ENCODE measurements around the gene EID3.
"Not testable (repeated sequence)": the region's sequence is repeated elsewhere in the genome, so short reads cannot be mapped to it uniquely, and the experiment has no call there.

The EID3 gene

DNA sequence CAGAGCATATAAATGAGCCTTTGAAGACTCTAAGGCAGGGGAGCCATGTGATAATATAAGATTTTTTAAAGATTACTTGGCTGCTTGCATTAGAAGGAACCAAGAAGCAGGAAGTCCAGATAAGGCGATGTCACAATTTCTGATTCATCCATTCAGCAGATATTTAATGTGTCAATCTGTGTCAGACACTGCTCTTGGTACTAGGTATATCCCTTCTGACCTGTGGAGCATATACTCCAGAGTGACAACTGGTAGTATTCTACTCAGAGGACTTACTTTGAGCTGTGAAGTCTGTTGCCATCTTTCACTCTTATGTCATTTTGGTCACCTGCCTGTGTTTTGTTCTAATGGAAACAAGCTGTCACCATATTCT lies 10.7 kb downstream of the EID3 start:
- no peak for DNase-seq

DNA sequence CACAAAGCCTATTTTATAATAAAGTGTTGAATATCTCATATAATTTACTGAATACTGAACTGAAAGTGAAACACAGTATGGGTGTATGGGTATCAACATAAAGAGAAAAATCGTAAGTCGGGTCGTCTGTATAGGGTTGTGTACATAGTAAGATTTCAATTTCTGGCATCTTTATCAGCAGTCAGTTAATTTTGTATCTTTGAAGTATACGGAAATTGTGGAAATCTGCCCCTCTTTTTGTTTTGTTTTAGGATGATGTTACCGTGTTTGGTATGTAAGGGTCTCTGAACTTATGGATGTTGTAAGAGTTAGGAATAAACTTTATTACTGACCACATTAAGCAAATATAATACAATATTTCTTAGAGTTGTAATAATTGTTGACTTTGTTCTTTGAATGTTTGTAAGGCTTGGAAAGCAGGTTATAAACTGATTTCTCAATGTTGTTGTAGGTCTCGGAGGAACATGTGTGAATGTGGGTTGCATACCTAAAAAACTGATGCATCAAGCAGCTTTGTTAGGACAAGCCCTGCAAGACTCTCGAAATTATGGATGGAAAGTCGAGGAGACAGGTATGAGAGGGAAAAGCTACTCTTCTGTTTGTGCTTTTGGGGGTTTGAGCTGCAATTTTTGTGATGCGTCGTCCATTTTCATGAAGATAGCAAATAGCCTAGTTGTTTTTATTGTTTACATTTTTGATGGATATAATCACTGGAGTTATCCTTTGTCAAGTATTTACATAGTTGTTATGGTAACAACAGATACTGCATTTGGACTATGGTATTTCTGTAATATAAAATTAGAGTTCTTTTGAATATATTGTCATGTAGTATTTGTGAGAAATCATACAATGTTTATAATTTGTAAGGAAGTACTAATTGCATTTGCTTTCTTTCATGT lies 12.0 kb downstream of the EID3 start:
- no peak for DNase-seq

DNA sequence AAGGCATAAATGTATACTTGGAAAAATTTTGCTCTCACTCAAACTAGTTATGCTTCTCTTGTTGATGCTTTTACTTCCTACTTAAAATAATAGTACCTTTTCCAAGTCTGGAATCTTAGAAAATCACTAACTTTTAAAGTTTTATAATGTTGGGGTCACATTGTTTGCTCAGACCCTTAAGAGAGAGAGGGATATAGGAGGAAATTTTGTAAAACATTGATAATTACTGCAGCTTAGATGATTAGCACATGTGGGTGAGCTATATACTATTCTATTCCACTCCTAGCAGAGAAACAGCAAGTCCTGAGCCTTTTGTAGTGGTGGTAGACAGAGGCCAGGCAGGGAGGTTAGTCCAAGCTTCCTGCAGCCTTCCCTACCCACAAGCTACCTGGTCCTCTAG lies 13.4 kb downstream of the EID3 start:
- DNase-seq, result no peak

DNA sequence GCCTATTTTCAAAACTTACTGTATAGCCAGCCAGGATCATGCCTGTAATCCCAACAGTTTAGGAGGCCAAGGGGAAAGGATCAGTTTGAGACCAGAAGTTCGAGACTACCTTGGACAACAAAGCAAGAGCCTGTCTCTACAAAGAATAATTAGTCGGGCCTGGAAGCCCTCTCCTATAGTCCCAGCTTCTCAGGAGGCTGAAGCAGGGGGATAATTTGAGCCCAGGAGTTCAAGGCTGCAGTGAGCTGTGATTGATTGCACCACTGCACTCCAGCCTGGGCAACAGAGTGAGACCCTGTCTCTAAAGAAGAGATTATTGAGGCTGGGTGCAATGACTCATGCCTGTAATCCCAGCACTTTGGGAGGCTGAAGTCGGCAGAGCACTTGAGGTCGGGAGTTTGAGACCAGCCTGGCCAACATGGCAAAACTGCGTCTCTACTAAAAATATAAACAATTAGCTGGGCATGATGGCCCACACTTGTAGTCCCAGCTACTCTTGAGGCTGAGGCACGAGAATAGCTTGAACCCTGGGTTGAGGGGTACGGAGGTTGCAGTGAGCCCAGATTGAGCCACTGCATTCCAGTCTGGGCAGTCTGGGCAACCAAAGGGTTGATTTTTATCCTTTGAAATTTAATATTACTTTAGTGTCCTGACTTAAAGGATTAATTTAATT lies 14.1 kb downstream of the EID3 start:
- DNase-seq, result no peak

DNA sequence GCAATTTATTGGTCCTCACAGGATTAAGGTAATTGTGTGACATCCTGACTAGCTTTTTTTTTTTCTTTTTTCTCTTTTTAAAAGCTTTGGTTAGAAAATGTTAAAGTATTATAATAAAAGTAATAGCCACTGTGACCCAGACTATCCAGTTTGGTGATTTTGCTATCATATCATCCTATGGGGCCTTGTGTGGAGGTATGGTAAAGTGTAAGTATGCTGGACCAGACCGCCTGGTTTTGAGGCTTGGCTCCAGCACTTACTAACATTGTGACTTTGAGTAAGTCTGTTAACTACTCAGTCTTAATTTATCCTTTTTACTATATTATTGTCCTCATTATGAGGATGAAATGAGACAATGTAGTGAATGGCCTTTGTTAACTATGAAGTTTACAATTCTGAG lies 15.5 kb downstream of the EID3 start:
- no peak for DNase-seq

DNA sequence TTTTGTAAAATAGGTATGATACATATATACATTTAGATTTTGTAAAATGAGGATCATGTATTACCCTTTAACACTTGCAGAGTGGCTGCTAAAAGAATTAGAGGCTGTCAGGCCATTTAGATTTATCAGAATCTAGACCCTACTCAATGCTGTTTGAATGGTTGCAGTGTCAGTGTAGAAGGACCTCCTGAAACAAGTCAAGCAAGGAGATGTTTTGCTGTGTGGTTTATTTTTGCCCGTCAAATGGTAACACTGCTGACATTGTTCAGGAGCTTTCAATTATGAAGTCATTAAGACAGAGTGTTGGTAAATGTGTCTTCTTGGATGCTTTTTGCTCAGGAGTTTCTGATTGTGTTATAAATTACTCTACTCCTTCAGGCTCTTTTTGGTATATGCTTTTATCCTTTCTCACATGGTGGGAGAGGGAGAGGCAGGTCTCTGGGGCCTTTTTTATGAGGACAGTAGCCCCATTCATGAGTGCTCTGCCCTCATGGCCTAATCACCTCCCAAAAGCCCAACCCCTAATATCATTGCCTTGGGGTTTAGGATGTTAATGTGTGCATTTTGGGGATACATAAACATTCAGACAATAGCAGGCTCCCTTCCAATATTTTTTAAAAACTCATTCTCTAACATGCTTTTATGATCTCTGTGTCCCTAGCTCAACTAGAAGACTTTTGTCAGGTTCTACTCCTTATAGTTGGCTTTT lies 16.5 kb downstream of the EID3 start:
- no peak for DNase-seq

DNA sequence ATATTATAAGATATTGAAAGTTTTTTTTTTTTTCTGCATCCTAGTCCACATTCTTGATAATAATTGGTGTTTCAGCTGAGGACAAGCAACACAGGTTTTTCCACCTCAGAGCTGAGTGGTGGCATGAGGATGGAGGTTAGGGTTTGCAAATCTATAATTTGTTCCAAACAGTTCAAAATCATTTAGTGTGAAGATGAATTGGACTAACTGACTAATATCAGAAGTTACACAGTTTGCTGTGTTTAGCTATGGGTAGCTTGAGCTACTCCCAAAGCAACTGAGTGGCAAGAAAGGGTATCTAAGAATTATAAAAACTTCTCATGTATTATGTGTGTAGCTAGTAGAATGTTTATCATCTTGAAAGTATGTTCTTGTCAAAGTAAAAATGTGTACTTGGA lies 17.1 kb downstream of the EID3 start:
- no peak for DNase-seq

DNA sequence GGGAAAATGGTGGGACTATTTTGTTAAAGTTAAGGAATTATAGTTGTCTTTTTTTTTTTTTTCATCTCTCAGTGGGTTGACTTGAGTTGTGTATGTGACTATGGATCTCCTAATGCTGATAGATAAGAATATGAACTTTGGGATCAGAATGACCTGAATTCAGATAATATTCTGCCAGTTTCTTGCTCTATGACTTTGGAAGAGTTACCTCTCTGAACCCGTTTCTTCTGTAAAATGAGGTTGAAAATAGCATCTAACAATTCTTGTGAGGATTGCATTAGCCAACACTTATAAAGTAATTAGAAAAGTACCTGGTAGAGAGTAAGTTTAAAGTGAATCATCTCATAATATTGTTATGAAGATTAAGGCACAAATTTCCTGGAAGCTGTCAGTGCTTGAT lies 18.4 kb downstream of the EID3 start:
- DNase-seq, result no peak

DNA sequence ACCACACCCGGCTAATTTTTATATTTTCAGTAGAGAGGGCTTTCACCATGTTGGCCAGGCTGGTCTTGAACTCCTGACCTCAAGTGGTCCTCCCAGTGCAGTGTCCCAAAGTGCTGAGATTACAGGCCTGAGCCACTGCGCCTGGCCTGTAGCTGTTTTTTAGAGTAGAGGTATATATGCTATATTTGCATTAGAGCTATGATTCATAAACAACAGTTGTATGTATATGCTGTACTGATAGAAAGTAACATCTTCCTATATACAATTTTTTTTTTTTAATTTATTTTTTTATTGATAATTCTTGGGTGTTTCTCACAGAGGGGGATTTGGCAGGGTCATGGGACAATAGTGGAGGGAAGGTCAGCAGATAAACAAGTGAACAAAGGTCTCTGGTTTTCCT lies 19.0 kb downstream of the EID3 start:
- not testable (repeated sequence) for DNase-seq

DNA sequence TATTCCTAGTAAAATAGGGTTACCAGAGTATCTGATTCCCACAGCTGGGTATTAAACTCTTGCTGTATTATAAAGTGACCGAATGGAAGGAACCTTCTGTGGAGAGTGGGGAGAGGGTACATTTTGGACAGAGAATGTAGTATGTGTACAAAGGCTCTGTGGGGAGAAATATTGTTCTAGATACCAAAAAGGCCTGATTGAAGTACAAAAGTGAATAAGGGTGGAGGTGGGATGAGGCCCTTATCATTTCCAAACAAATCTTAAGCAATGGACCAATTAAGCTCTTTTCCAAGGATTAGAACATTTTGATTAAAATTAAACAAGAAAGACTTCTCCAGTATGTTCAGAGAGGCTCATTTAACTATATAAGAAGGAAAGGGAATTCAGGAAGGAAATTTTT lies 20.4 kb downstream of the EID3 start:
- no peak for DNase-seq

DNA sequence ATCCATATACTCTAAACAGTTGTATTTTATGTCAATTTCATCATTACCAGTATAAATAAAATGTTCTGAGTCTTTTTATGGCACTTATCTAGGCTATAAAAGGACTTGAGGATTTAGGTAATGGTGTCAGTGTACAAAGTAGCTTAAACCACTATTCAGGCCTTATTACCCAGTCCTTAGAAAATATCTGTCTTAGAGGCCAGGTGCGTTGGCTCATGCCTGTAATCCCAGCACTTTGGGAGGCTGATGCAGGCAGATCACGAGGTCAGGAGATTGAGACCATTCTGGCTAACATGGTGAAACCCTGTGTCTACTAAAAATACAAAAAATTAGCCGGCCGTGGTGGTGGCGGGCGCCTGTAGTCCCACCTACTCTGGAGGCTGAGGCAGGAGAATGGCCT lies 24.7 kb downstream of the EID3 start:
- not testable (repeated sequence) for DNase-seq

DNA sequence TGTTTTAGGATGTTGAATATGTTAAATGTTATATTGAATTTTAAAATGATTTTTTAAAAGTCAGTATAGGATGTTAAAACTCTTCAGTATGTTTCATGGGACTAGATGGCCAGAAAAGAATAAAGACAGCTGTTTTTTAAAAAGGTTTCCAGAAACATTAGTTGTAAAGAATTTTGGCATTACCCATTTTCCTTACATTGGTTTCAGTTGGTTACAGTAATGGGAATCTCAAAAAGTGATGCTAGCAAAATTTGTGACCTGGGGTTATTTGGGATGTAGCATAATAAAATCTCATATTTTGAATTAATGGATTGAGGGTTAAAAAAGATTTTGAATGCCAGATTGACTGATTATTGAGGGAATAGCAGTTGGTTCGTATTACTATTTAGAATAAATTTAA lies 25.3 kb downstream of the EID3 start:
- no peak for DNase-seq

DNA sequence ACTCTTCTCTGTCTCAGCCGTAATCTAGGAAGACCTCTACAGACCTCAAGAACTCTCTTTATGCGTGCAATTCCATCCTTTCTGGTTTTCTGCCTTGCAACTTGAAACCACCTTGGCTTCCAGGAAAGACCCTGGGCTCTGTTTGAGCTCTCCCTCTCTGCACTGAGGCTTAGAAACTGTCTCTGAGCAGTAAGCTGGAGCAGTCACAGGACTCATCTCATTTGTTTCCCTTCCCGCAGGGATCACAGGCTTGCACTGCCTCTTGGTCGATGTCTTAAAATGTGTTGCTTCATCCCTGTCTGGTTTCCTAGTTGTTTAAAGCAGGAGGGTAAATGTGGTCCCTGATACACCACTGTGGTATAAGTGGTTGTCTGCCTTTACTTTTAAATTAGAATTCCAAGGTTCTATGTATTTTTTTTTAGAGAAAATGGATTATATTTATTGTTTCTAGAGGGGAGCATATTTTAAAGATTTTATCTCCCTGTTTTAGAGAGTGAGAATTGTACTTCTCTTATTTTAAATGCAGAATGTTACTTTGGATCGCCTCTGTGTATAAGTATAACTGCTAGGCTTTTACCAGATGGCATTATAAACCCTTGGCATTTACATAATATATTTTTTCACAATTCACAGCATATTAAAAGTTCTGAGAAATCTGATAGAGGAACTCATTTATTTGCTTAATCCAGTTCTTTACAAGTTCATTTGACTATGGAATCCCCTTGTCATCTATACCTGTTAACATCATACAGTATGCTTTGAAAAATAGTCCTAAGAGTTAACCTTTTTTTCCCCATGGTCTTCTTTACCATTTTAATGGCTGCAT lies 26.4 kb downstream of the EID3 start:
- no peak for DNase-seq

DNA sequence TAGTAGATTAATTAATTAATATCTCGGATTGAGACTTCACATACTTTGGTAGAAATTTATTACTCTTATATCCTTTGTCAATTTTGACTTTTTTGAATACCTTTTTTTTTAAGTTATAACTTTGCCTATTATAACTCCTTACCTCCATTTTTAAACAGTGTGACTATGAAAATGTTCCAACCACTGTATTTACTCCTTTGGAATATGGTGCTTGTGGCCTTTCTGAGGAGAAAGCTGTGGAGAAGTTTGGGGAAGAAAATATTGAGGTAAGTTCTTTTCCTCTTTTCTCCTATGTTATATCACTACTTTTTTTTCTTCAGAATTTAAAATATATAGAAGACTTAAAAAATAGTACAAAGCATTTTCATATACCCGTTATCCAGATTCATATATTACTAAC lies 27.8 kb downstream of the EID3 start:
- no peak for DNase-seq

DNA sequence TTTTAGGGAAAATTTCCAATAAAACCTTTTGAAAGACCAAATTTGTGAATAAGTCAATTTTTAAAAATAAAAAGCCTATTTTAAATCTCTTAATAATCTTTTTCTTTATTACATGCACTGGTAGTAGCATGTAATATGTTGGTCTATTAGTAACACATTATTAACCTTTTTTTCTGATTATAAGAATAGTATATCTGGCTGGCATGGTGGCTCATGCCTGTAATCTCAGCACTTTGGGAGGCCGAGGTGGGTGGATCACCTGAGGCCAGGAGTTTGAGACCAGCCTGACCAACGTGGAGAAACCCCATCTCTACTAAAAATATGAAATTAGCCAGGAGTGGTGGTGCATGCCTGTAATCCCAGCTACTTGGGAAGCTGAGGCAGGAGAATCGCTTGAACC lies 28.7 kb downstream of the EID3 start:
- not testable (repeated sequence) for DNase-seq

DNA sequence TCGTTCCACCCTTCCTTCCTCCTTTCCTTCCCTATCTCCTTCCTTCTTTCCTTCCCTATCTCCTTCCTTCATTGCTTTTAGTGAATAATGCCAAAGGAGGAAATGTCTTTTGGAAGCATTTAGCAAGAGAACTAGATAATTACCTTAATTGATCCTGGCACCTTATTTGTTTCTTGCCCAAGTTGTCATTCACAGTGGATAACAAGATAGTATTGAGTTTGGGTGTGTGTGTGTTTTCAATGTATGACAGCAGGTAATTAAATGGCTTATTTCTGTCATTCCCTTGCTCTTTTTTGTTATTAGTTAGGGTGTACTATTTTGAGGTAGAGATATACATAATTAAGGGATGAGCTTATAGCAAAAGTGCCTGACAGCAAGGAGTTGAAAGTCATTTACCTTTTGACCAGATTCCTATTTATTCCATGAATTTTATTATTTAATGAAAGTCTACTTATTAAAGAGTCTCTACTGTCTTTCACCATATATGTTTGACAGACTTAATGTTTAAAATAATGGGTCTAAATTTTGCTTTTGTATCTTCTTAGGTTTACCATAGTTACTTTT lies 30.2 kb downstream of the EID3 start:
- no peak for DNase-seq

DNA sequence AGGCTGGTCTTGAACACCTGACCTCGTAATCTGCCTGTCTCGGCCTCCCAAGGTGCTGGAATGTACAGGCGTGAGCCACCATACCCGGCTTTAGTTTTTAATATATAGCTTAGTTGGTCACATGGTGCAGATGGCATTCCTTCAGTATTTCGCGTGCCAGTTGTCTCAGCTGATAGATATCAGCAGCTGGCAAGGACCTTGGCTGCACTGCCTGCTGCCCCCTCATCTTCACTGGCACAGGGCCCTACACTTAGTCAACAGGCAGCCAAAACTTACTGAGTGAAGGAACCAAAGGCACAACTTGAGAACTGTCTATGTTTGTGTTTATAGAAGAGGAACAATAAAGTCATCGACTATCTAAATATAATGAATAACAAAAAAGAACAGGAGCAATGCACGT lies 31.0 kb downstream of the EID3 start:
- no peak for DNase-seq

DNA sequence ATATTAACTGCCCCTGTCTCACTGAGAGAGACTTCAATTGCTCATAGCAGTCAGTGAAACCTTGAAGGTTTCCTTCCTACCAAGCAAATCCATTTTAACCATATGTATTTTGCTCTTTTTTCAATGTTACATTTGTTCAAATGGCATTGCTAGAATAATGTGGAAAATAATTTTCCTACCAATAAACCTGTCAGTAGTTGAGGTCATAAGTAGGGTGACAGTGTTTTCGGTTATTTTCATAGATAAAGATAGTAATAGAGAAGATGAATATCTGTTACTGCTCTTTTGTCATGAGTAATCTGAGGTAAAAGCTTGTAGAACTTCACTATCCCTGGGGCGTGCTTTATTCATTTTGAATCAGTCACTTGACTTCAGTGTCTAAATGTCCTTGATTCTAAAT lies 32.6 kb downstream of the EID3 start:
- no peak for DNase-seq

DNA sequence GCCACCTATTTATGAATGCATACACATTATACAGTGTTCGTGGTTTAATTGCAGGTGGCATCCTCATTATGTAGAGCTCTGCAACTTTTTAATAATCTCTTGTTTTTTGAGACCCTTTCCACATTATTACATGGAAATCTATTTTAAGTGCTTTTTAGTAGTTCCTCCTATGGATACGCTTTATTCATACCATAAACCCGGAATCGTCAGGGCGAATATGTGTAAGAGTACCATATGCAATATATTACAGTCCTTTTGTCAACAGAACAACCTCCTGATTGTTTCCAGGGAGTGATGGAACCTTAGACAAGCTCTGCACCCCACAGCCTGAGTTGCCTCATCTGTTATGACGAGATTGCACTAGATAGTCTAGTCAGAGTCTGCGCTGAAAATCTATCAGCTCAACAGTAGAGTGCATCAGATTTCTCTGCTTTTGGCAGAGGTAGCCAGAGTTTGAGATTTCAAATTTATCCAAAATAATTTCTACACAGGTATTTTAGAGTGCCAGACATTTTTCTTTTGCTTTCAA lies 33.6 kb downstream of the EID3 start:
- DNase-seq, result no peak

DNA sequence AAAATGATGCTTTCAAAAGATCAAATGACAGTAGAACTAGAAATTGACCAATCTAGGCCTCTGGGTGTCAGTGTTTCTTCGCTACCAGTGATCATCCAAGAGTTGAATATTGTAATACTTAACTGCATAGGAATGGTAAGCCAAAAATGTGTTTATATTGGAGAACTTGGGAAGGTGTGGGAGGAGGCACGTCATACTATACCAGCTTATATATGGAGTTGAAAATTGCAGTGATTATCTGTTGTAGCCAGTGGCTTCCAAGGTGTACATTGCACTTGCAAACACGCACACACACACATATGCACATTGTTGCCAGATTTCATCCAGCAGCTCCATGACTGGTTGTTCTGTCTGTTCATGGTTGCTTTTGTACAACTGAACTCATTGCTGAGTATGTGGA lies 36.1 kb downstream of the EID3 start:
- DNase-seq, result peak; percentile 25

DNA sequence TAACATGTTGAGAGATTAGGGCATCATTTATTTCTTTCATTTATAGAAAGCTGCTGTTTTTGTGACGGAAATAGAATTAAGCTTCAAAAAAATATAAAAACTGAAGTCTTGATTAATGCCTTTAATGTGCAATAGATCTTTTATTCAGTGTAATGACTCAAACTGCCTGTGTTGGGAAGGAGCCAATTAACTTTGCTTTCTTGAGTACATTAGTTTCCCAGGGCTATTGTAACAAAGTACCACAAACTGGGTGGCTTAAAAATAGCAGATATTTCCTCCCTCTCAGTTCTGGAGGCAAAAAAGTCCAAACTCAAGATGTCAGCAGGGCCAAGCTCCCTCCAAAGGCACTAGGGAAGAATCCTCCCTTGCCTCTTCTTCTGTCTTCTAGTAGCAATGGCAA lies 36.6 kb downstream of the EID3 start:
- DNase-seq, result no peak

DNA sequence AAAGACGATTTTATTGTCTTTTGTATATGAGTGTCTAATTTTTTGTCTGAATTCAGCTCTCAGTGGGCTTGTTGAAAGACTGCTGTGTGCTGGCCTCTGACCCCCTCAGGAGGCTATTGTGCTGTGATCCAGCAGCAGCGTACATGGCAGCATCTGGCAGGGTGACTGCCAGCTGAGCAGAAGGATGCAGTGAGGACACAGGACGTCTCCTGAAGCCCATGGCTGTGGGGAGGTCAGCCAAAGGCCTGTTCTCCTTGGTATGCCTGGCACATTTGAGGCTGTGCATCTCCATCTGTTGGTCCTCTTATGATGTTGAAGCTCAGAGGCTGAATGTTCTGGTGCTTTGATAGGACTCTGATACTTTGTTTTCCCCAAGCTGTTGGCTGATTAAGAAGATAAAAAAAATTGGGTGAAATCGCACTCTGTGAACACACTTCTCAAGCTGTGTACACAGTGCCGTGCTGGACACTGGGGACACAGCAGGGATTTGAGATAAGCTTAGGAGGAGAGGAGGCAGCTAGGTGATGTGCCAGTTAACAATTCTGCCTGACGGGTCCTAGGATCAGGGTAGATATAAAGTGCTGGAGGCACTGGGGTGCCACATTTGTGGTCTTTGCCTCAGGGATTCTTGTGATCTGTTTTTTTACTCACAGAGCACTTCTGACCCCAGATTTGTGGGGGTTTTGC lies 37.5 kb downstream of the EID3 start:
- DNase-seq, result no peak

Data from right hindlimb (tissue), 1 donor.